Stimulated activated CD4-positive, alpha-beta T cell treated with anti-CD3 and anti-CD28 coated beads, Interleukin-4, amount 100 ng/mL, for 48 hours (primary cell): ENCODE results near the gene SNIP1.
"Not testable (repeated sequence)": the region's sequence is repeated elsewhere in the genome, so short reads cannot be mapped to it uniquely, and the experiment has no call there.

Experiments
- DNase-seq, 2 donors: peaks; one replicate each; pipeline ENCODE4 v3.0.0-alpha.2; 2020; ENCODE audit warnings: low read depth in 2 of 2

SNIP1 gene

DNA sequence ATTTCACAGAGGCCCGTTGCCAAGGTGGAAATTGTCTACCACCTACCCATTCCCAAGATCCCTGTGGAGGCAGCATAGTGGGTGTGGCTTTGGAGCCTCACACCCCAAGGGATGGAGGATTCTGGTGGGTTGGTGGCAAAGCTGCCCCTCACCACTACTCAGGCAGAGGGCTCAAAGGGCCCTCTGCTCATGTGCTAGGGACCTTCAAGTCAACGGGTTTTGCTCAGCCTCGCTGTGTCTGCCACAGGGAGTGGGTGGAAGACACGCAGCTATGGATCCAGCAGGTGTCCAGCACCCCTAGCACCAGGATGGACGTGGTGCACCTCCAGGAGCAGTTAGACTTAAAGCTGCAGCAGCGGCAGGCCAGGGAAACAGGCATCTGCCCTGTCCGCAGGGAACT is 5.0 kb upstream of the SNIP1 start:
- no peak for DNase-seq

GRCh38 chr1:37558411-37558810 is 4.3 kb upstream of the SNIP1 start:
- no peak for DNase-seq

DNA sequence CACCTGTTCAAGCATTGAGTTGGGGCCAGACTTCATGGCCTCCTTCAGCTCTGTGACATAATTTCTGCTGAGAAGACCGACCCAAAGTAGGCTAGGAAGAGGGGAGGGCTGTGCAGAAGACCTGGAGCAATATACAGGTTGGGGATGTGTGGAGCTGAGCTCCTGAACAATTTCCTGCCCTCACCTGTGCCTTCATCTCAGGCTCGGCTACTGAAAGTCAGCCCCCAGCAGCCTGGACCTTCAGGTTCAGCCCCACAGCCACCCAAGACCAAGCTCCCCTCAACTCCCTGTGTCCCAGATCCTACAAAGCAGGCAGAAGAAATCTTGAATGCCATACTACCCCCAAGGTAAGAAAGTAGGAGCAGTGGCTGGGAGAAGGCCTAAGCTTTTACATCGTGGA is 3.3 kb upstream of the SNIP1 start:
- DNase-seq, result no peak

DNA sequence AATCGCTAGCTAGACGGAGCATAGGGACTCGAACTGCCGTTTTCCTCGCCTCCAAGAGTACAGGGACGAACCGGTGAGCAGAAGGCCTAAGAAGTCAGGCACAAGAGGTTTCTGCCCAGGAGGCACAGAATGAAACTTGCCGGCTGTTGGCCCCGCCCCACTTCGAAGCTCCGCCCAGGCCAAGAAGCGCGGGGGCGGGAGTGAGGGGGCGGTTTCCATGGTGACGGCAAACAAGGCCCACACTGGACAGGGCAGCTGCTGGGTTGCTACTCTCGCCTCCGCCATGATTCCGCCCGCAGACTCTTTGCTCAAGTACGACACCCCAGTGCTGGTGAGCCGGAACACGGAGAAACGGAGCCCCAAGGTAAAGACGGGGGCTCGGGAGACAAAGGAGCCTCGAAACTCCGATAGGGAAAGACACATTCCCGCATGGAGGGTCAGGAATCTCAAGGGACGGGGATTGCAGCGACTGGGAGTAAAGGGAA is 2.7 kb upstream of the SNIP1 start, which contains the start of gene DNALI1:
DNALI1 (plus strand) TSS at position 229 of the 485 bp plus-strand sequence; CDS start at position 284, 55 bp downstream.
- peak in 1 of 2 donors; percentile 28 for DNase-seq

- no peak for DNase-seq
Observed at GRCh38 chr1:37553598-37553926, 531 bp downstream of the SNIP1 start.

- no peak for DNase-seq
Observed at GRCh38 chr1:37549341-37549740, 4.8 kb downstream of the SNIP1 start.

DNA sequence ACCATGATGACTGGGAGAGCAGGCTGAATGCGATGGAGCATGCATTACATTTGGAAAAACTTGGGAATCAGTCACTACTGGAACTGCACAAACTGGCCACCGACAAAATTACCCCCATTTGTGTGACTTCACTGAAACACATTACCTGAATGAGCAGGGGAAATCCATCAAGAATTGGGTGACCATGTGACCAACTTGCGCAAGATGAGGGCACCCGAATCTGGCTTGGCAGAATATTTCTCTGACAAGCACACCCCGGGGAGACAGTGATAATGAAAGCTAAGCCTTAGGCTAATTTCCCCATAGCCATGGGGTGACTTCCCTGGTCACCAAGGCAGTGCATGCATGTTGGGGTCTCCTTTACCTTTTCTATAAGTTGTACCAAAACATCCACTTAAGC is 9.1 kb downstream of the SNIP1 start:
- DNase-seq, result no peak

DNA sequence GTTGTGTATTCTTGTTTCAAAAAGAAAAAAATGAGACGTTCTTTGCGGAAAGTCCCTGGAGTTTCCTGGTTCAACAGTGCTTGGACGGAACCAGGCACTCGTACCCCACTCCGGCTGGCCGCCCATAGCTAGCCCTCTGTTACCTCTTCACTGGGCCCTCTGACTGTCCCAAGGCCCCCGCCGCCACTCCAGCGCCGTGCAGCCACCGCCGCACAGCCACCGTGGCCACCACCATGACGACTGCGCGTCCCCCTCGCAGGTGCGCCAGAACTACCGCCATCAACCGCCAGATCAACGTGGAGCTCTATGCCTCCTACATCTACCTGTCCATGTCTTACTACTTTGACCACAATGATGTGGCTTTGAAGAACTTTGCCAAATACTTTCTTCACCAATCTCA is 9.6 kb downstream of the SNIP1 start:
- DNase-seq, result no peak

DNA sequence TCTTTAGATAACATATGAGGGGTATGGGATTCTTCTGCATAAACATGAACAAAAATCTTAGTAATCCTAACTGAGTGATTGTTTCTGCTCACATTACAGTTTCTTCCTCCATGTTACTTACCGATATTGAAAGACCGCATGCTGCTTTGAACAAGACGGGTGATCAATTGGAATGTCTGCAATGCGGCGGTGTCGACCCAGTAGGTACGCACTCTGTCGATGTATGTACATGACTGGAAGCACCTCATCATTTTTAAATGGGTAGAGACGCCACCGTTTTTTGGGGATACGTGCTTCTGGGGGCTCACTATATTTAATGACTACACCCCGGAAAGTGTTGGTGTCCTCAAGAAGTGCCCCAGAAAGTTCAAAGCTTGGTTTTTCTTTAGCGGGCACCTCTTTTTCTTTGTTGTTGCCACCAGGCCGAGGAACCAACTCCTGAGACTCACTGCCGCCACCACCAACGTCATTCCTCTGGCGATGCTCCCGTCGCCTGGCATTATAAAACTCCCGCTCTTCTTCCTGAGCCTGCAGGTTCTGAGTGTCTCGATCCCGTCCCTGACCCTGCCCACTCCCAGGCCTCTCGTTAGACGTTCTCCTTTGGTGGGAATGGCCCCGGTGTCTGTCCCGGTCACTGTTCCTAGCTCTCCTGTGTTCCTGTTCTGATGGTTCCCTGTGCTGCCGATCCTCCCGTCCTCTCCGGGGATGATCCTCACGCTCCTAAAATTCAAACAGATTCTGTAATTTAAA is 13.9 kb downstream of the SNIP1 start:
- no peak for DNase-seq

GRCh38 chr1:37539154-37539553 is 14.9 kb downstream of the SNIP1 start:
- not testable (repeated sequence) for DNase-seq

GRCh38 chr1:37537378-37537777 is 16.7 kb downstream of the SNIP1 start:
- no peak for DNase-seq

- no peak for DNase-seq
Observed at GRCh38 chr1:37533317-37534093, 20.6 kb downstream of the SNIP1 start.

DNA sequence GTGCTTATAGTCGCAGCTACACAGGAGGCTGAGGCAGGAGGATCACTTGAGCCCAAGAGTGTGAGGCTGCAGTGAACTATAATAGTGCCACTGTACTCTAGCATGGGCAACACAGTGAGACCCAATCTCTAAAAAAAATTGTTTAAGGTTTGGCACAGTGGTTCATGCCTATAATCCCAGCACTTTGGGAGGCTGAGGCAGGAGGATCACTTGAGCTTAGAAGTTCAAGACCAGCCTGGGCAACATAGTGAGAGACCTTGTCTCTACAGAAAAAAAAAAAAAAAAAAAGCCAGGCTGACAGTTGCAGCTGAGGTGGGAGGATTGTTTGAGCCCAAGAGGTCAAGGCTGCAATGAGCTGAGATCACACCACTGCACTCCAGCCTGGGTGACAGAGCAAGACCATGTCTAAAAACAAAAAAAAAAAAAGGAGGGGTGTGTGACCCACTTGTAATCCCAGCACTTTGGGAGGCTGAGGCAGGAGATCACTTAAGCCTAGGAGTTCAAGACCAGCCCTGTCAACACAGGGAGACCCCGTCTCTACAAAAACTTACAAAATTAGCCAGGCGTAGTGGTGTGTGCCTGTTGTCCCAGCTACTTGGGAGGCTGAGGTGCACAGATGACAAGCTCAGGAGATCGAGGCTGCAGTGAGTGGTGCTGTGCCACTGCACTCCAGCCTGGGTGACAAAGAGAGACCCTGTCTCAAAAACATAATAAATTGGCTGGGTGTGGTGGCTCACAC is 21.5 kb downstream of the SNIP1 start:
- not testable (repeated sequence) for DNase-seq

GRCh38 chr1:37529888-37530287 is 24.2 kb downstream of the SNIP1 start:
- not testable (repeated sequence) for DNase-seq

DNA sequence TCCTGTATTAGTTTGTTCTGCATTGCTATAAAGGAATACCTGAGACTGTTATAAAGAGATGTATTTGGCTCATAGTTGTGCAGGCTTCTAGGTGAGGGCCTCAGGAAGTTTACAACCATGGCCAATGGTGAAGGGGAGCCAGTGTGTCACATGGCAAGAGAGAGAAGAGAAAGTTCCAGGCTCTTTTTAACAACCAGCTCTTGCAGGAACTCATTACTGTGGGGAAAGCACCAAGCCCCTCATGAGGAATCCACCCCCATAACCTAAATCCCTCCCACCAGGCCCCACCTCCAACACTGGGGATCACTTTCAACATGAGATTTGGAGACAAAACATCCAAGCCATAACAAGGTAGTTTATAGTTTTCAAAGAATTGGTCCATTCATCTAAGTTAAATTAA is 34.5 kb downstream of the SNIP1 start:
- no peak for DNase-seq

GRCh38 chr1:37518929-37519328 is 35.2 kb downstream of the SNIP1 start:
- DNase-seq, result peak in 1 of 2 donors; percentile 26

GRCh38 chr1:37518241-37518640 is 35.9 kb downstream of the SNIP1 start:
- DNase-seq, result not testable (repeated sequence)

DNA sequence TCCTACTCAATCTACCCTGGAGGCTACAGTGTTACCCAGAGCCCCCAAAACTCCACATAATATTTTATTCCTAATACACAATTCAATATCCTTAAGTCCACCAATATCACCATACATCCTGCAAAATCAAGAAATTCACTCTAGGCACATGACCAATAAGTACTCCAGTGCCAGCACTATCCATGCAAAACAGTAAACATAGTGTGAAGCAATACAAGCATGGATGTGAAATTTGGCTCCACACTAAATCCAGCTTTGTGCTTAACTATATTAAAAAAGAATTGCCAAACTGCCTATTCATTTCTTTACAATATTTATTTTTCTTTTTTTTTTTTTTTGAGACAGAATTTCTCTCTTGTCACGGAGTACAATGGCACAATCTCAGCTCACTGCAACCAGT is 36.5 kb downstream of the SNIP1 start:
- no peak for DNase-seq

- DNase-seq, result no peak
Observed at GRCh38 chr1:37515185-37516034, 38.7 kb downstream of the SNIP1 start.

DNA sequence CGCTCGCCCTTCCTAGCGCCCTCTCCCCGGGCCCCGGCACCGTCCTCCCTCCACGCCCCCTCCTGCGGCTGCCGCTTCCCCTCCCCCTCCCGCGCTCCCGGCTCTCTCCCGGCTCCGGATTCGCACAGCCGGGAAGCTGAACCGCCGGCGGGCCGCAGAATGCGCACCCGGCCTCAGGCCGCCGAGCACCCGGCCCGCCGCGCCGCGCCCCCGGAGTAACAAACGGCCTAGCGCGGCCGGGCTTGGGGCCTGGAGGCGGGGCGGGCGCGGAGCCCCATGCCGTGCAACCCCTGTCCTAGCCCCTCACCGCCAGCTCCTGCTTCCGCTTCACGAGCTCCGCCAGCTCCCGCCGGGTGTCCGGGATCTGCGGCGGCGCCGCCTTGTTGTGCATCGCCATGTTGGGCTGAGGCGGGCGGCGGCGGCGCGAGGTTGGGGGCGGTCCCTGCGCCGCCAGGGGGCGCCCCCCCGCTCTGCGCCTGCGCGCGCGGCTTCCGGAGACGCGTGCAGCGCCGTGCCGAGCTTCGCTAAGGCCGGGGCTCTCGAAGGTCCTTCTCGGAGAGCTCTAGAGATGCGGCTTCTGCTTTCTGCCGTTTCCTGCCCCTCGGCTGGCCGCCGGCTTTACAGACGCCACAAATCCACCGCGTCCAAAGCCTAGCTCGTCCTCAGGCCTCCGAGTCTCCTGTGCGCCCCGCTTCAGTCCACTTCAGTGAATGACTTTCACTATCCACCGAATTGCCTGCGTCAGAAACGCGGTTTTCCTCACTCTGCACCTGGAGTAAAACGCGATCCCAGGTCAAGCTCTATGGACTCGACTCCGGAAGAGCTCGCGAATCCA is 39.5 kb downstream of the SNIP1 start, which contains the start of gene MEAF6:
MEAF6 (minus strand) TSS at position 417 of the 835 bp plus-strand sequence; CDS start at position 397, 20 bp downstream.
- DNase-seq, result peak; percentile 73 to 77
